AG04449 (cell line): ENCODE data around the gene TAGLN.
A peak's percentile ranks its signal among the peaks of the same experiment; 100 is the strongest.

Experiments
- CTCF ChIA-PET: fragments of 350-600 bp; formaldehyde crosslinking; extraction: SDS; loops from one replicate; lab custom pipeline; 2021; ENCODE audit warnings: antibody characterized with exemption; lab: Yijun Ruan, JAX
- POLR2A ChIA-PET: fragments of 400-600, 350-600 bp; formaldehyde crosslinking; extraction: SDS; loops from one replicate; lab custom pipeline; 2020; ENCODE audit warnings: antibody characterized with exemption, inconsistent platforms; lab: Yijun Ruan, JAX
- DNase-seq: peaks from one replicate; pipeline ENCODE4 v3.0.0-alpha.2; 2010; ENCODE audit warnings: low read depth, low spot score
- H3K4me3 ChIP-seq: 2 replicates; pipeline ENCODE4 v1.5.1; 2011; ENCODE audit warnings: low read depth, mild to moderate bottlenecking, control low read depth, low read length
- CTCF ChIP-seq: IDR thresholded peaks from one replicate; pipeline ENCODE4 v1.5.1; 2011; ENCODE audit warnings: mild to moderate bottlenecking, moderate library complexity, low read length, control low read depth, inconsistent platforms; ENCODE audit not compliant: insufficient read depth; ENCODE audit errors: missing control alignments

TAGLN gene

GRCh38 chr11:117197006-117197405, 2.2 kb upstream of the TAGLN start:
- ChIA-PET POLR2A (interaction anchor here (0.7 to 11.2 kb wide), 3 partner anchors 14 to 24 kb away, joined by 3 to 76 read pairs (median 16); partner anchors contain the start of gene SIDT2), CTCF (interaction anchor here (1.0 to 11.5 kb wide), 5 partner anchors 16 to 118 kb away, joined by 3 to 133 read pairs (median 4); partner anchors contain the start of genes BACE1 and SIDT2)

GRCh38 chr11:117197516-117198456, 1.4 kb upstream of the TAGLN start:
- peak; percentile 73 for TF ChIP-seq CTCF
- DNase-seq: no peak
- ChIA-PET POLR2A (interaction anchor here (0.6 to 11.2 kb wide), 5 partner anchors 14 to 54 kb away, joined by 3 to 76 read pairs (median 7); partner anchors contain the start of genes PAFAH1B2 and SIDT2), CTCF (interaction anchor here (0.6 to 11.5 kb wide), 8 partner anchors 17 to 118 kb away, joined by 3 to 133 read pairs (median 4); partner anchors contain the start of genes BACE1, PCSK7 and SIDT2)
- H3K4me3 ChIP-seq: peak overlapping the region; percentile 99

More at GRCh38 chr11:117197006-117197405, 2.2 kb upstream of the TAGLN start:
- TF ChIP-seq CTCF: no peak
- no peak for DNase-seq
- H3K4me3 ChIP-seq: no peak overlapping the region

- ChIA-PET CTCF (interaction anchor here (0.6 to 11.5 kb wide), 4 partner anchors 17 to 33 kb away, joined by 3 to 133 read pairs (median 4); partner anchors contain the start of genes PCSK7 and SIDT2), POLR2A (interaction anchor here (0.6 to 11.2 kb wide), 7 partner anchors 12 to 55 kb away, joined by 3 to 76 read pairs (median 5); partner anchors contain the start of genes PAFAH1B2 and SIDT2)
- DNase-seq: no peak
- H3K4me3 ChIP-seq: peak overlapping the region; percentile 99
- no peak for TF ChIP-seq CTCF
These were observed 557 bp upstream of the TAGLN start for GRCh38 chr11:117198613-117199012.

GRCh38 chr11:117199916-117200812, 994 bp downstream of the TAGLN start:
- ChIA-PET POLR2A (interaction anchor here (0.6 to 11.2 kb wide), 14 partner anchors 10 to 409 kb away, joined by 3 to 76 read pairs (median 4); partner anchors contain the start of genes APOA5, PAFAH1B2, PCSK7 and SIDT2), CTCF (interaction anchor here (1.6 to 11.5 kb wide), 3 partner anchors 19 to 31 kb away, joined by 4 to 133 read pairs (median 6); partner anchors contain the start of genes PCSK7 and SIDT2)
- peak overlapping the region; percentile 99 for H3K4me3 ChIP-seq
- DNase-seq: no peak
- TF ChIP-seq CTCF: no peak

GRCh38 chr11:117200813-117201657, 1.9 kb downstream of the TAGLN start:
- CTCF ChIA-PET: interaction anchor here (0.8 to 11.5 kb wide), 5 partner anchors 10 to 30 kb away, joined by 3 to 133 read pairs (median 4); partner anchors contain the start of genes PCSK7 and SIDT2
- no peak for DNase-seq

More at GRCh38 chr11:117200813-117201657, 1.9 kb downstream of the TAGLN start:
- POLR2A ChIA-PET: interaction anchor here (1.6 to 11.2 kb wide), 4 partner anchors 10 to 22 kb away, joined by 3 to 76 read pairs (median 18); partner anchors contain the start of gene SIDT2
- no peak for TF ChIP-seq CTCF
- peak overlapping the region; percentile 99 for H3K4me3 ChIP-seq
